Subcutaneous adipose tissue (tissue), 4 donors: ENCODE results near the gene SLC5A10. TPM values are rescaled to one million over a fixed set of nuclear protein-coding genes. Genes with fewer than 3 reads are reported as not detected.

Source experiments
- total RNA-seq, 4 donors: library from RNA; depleted of rRNA; stranded (reverse); fragments of >200 nt; gene quantifications; one replicate each; pipeline ENCODE4 v1.1.0, GENCODE V29; 2016
- TF ChIP-seq, protein P1 (sequence below): fragments of 450-650 bp; IDR thresholded peaks from one replicate; pipeline ENCODE4 v1.5.1; 2016; ENCODE audit warnings: low read depth, mild to moderate bottlenecking, control low read depth, antibody characterized with exemption, moderate library complexity

The SLC5A10 gene
- total RNA-seq, 4 donors from 2014 or later, result 0.19 TPM; not detected in 3

DNA sequence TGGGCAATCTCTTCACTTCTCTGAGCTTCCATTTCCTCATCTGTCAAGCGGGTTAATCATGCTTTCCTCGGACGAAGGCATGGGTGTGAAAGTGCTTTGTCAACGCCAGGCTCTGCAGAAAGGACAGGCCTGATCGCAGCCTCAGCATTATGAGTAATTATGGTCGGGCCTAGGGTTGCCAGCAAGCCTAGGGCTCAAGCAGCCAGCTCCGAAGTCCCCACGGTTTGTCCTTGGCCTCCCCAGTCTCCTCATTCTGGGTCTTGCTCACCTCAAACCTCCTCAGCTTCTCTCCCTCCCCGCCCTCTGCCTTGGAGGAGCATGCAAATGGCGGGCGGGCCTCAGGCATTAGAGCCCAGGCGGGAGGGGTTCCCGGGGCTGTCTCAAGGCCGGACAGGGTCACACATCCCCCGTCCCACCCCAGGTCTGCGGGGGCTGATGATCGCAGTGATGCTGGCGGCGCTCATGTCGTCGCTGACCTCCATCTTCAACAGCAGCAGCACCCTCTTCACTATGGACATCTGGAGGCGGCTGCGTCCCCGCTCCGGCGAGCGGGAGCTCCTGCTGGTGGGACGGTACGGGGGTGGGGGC, 62.8 kb downstream of the SLC5A10 start:
- TF ChIP-seq, protein P1, sequence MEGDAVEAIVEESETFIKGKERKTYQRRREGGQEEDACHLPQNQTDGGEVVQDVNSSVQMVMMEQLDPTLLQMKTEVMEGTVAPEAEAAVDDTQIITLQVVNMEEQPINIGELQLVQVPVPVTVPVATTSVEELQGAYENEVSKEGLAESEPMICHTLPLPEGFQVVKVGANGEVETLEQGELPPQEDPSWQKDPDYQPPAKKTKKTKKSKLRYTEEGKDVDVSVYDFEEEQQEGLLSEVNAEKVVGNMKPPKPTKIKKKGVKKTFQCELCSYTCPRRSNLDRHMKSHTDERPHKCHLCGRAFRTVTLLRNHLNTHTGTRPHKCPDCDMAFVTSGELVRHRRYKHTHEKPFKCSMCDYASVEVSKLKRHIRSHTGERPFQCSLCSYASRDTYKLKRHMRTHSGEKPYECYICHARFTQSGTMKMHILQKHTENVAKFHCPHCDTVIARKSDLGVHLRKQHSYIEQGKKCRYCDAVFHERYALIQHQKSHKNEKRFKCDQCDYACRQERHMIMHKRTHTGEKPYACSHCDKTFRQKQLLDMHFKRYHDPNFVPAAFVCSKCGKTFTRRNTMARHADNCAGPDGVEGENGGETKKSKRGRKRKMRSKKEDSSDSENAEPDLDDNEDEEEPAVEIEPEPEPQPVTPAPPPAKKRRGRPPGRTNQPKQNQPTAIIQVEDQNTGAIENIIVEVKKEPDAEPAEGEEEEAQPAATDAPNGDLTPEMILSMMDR, result no peak

DNA sequence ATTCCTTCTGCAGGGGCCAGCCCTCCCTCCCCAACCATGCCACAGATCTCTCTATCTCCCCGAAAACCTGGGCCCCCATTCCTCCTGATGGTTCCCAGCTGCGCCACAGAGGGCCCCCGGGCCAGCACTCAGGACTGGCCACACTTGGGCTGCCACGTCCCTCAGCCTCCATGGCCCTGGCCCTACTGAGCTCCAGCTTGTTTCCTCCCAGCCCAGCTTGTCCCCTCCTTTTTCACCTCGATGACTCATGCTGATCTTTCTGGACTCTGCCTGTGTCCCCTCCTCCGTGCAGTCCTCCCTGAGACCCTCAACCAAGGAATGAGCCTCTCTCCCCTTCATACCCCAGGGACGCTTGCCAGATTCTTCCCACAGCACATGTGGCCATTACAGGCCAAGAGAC, 63.5 kb downstream of the SLC5A10 start:
- TF ChIP-seq, protein P1, result no peak

- TF ChIP-seq, protein P1, result no peak
Measured at GRCh38 chr17:19016297-19016696, 64.3 kb downstream of the SLC5A10 start.

GRCh38 chr17:19016881-19017280, 64.9 kb downstream of the SLC5A10 start:
- TF ChIP-seq, protein P1, result no peak

- TF ChIP-seq, protein P1, result no peak
Measured at GRCh38 chr17:19017401-19017800, 65.4 kb downstream of the SLC5A10 start.

DNA sequence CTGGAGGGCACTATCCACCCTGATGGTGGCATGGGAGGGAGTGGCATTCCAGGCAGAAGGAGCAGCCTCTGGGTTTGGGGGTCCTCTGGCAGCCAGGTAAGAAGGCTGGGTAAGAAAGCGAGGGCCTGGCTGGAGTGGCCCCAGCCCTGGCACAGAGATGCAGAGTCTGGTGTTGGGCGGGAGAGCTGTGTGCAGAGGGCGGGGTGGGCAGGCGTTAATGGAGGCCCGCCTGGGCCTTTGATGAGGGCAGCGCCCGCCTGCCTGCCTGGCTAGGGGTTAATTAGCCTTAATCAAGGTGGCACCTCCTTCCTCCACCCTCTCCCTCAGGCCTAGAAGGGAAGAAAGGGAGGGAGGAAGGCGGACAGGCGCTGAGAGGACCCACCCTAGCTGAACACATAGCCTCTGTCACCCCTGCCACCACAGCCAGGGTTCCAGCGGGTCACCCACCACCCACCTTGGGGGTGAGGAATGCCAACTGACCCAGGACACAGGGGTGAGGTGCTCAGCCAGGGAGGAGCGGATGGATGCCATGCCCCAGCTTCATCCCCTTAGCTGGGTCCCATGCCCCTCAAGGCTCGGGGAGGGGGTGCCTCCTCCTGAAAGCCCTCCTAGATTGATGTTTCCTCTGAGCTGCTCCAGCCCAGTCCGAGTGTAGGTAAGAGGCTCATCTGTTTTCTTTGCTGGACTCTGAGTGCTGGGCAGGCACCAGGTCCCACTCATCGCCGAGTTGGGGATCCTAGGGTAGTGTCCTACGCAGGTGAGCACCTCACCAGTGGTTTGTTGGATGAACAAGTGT, 66.0 kb downstream of the SLC5A10 start:
- TF ChIP-seq, protein P1, result no peak

DNA sequence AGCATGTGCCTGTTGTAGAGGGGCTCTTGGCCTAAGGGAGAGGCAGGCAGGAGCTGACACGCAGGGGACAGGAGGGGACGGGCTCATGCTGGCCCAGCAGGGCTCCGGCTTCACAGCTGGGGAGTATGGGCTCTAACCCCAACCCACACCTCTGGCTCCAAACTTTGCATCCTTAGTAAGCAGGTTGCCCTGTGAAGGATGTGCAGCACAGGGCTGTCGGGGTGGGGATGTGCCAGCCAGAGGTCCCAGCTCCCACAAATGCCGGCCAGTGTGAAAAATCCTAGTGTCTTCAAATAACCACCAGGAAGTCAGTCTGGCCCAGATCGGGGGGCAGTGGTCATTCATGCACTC, 66.6 kb downstream of the SLC5A10 start:
- TF ChIP-seq, protein P1, result no peak
